ENCODE measurements around the gene PHB1.
A peak's percentile ranks its signal among the peaks of the same experiment; 100 is the strongest.

PHB1 gene

GRCh38 chr17:49403514-49404289 lies 11.0 kb downstream of the PHB1 start:
- no peak for DNase-seq

GRCh38 chr17:49402706-49403105 lies 12.0 kb downstream of the PHB1 start:
- DNase-seq, result no peak

DNA sequence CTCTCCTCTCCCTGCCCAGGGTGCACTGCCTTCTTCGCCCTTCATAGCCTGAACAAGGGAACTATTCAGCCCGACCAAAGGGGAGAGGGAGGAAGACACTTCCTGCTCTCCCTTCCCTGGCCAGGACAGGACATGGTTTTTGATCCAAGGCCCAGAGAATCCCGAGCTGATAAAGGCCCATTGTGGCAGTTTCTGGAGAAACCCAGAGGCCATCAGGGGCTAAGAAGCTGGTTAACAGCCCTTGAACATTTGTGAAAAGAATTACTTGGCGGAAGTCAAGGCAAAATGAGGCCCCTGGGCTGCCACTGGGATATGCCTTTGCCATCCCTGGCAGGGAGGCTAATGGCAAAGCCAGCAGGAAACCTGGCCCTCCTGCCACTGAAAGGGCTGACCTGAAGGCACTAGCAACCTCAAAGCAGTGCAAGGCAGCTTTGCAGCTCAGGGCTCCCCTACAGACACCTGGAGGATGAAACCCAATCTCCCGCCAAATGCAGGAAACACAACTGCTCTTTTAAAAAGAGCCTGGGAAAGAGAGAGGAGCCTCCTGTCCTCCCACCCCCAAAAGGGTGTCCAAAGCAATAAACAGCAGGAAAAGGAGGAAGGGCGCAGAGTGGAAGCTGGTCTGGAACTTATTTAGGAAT lies 12.6 kb downstream of the PHB1 start:
- no peak for DNase-seq

GRCh38 chr17:49399995-49400394 lies 14.7 kb downstream of the PHB1 start:
- no peak for DNase-seq

DNA sequence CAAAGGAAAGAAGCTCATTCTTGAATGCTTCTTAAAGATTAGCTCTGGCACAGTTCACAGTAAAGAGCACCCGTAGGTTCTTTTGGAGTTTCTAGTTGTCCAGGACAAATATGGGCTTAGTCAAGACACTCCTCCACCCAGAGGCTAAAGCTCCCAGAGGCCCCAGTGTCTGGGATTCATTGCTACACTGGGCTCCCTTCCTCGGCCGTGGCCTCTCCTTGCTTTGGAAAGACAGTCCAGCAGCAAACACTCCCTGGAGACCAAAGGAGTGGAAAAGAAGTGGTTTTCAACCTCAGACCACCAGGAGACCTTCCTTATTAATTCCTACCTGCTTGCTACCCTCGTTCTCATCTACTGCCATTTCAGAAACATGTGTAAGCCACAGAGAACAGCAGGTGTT lies 17.1 kb downstream of the PHB1 start:
- no peak for DNase-seq

DNA sequence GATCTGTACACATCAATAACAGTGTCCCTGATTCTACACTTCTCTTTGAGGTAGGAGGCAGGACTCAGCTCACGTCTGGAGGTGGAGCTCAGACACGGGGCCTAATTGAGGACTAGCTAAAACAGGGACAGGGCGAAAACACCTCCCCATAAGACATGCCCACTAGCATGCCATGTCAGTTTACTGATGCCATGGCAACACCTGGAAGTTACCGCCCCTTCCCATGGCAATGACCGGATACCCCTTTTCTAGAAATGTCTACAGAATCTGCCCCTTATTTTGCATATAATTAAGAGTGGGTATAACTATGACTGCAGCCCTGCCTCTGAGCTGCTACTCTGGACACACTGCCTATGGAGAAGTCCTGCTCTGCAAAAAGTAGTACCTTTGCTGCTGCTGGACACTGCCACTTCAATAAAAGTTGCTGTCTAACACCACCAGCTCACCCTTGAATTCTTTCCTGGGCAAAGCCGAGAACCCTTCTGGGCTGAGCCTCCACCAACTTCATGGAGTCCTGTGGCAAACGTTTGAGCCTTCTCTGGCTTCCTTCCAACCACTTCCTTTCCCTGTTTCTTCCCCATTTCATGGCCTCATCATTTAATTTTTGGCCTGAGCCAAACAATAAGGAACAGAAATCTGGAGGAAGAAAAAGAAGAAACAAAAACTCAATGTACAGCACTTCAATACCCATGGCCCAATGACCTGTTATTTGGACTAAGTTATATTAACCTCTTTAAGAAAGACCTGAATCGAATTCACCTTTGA lies 21.0 kb downstream of the PHB1 start:
- peak; percentile 59 for DNase-seq

DNA sequence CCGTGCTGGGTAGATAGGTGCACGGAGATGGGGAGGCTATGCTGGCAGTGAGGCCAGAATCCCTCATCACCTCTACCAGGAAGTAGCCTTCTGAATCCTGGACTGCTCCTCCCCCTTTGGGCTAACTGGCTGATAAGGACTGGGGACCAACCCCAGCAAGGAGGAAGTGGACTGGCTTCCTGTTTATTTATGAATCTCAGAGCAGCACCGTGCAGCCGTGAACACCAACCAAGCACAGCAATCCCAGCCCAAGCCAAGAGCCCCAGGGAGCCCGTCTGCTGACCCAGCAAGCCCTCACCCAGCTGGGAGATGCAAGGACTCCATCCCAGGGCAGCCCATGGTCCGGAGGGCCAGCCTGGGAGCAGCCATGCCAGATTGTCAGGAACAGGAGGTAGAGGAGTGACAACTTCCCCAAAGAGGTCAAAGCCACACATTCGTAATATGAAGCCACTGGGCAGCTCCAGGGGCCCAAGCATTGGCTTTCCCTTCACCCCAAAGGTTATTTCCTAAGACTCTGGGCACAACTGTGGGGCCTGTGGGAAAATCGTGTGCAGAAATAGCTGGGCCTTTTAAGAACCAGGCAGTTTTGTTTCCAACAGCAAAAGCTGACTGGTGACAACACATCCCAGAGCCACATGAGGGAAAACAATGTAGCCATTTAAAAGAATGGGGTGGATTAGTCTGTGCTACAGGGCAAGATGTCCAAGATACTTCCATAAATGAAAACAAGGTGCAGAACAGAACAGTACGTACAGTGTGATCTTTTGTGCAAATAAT lies 23.9 kb downstream of the PHB1 start:
- peak; percentile 79 for DNase-seq

DNA sequence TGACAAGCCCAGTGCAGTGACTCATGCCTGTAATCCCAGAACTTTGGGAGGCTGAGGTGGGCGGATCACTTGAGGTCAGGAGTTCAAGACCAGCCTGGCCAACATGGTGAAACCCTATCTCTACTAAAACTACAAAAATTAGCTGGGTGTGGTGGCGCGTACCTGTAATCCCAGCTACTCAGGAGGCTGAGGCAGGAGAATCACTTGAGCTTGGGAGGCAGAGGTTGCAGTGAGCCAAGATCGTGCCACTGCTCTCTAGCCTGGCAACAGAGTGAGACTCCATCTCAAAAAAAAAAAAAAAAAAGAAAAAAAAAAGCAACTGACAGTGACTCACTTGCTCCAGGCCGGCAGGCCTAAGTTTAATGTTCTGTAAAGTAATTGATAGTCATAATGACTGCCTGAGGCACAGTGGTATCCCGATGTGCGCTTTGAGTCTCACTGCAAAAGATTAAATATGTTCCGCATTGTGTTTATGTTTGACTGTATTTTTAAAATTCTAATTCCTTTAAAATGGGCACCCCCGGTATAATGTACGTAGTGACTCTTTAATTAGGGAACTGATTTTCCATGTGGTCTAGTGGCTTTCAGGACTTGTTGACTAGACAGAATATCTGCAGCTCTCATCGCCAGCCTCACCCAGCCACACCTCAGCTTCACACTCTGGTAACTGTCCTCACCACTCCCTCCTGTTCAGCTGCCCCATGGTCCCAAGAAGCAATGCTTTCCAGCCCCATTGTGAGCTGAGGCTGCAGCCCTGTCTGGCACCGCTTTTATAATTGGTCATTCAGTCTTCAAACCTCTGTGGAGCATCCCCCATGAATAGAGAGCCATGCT lies 25.0 kb downstream of the PHB1 start:
- peak; percentile 25 for DNase-seq

GRCh38 chr17:49388692-49389513 lies 25.8 kb downstream of the PHB1 start:
- DNase-seq, result no peak

GRCh38 chr17:49388290-49388640 lies 26.4 kb downstream of the PHB1 start:
- DNase-seq, result no peak

DNA sequence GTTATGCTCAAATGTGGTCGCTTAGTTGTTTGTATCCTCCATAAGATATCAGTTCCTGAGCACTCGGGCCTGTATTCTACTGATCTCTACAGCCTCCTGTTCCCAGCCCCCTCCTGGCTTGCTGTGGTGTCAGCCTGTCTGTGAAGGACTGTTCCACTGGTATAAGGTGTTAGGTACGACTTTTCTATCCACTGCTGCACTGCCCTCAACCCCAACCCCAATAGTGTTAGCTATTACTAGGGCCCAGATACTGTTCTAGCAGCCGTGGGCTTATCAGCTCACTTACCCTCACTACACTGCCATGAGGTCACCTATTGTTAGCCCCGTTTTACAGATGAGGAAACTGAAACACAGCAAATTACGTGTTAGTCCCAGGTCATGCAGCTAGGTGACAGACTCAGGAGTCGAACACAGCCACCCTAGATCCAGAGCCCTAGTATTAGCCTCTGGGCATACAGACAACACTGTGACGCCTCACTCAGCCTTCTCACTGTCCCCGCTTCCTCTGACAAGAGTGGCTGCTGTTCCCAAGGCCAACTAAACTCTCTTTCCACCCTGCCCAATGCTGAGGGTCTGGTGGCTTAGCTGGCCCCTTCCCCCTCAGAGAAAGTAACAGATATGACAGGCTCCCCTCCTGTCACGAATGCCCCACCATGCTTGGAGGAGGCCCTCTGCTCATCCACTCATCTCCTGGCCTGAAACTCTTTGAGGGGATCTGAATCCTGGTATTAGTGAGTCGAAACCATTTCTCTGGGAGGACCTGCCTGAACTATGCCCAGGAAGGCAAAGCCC lies 27.0 kb downstream of the PHB1 start:
- DNase-seq, result no peak

- DNase-seq, result no peak
These were observed 28.3 kb downstream of the PHB1 start for GRCh38 chr17:49386373-49386772.

DNA sequence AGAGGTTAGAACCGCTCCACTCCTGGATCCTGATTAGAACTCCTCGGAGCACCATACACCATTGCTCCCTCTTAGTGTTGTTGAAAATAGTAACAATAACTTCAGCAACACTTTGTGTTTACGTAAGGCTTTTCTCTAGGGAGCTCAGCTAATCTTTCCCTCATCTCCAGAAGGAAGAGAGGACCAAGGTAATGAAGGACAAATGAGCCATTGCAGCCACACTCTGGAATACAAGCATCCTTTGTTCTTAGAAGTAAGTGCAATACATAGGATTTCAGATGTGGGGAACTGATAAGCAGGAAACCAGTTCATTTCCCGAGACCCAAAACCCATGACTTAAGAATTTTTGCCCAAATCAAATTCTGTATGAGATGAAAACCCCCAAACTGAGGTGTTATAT lies 29.7 kb downstream of the PHB1 start:
- DNase-seq, result no peak

- no peak for DNase-seq
These were observed 31.6 kb downstream of the PHB1 start for GRCh38 chr17:49383060-49383459.

- no peak for DNase-seq
These were observed 32.1 kb downstream of the PHB1 start for GRCh38 chr17:49382556-49382955.

- DNase-seq, result no peak
These were observed 32.9 kb downstream of the PHB1 start for GRCh38 chr17:49381793-49382192.

DNA sequence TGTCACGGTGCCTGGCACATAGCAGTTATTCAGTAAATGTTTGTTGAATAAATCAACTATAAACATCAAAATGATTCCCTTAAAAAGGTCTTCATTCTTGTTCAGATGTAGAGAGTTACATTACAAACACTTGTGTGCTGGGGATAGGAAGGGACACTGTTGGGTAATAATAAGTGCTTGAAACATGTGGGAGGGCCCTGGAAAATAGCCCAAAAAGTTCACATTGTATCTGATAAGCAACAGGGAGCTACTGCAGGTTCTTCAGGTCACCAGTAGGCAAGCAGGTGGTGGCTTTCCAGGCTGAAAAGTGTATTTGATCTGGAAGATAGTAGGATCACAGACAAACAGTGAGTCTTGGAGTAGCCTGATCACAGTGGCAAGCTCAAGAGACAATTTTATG lies 33.6 kb downstream of the PHB1 start:
- no peak for DNase-seq

DNA sequence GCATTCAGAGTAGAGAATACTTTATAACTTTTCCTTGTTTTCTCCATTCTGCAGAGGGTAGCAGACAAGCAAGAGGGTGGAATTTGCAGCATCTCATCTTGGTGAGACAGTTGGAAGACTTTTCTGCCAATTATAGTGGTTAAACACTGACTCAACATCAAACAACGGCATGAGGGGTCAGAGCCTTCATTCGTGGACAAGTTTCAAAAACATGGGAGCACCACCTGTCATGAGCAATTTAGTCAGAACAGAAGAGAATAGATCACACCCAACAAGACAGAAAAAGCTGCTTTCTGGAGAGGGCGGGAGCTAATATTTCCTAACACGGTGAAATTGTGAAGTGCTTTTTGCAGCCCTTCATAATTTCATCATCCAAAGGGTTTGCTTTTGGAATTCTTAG lies 34.8 kb downstream of the PHB1 start:
- peak; percentile 20 for DNase-seq

DNA sequence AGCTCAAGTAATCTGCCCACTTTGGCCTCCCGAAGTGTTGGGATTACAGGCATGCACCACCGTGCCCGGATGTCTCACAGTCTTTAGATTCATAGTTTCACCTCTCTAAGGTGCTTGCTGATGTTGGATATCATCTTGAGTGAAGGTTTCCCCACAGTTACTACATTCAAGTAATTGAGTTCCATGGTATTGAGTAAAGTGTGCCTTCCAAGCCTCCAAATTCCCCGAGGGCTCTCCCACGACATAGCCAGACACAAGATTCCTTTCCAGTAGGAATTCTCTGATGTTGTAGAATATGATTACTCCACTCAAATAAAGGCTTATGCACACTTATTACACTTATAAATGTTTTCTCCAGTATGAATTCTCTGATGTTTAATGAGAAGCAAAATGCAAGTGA lies 36.4 kb downstream of the PHB1 start:
- DNase-seq, result no peak

DNA sequence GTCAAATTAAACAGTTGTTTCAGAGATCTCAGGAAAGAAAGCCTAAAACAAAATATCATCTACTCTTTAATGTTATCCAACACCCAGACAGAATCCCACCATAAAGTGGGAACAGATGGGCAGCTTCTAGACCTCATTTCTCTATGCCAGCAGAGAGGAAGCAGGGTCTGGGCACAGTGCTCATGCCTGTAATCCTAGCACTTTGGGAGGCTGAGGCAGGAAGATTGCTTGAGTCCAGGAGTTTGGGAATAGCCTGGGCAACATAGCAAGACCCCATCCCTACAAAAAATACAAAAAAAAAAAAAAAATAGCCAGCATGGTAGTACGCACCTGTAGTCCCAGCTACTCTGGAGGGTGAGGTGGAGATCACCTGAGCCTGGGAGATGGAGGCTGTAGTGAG lies 39.1 kb downstream of the PHB1 start:
- no peak for DNase-seq

DNA sequence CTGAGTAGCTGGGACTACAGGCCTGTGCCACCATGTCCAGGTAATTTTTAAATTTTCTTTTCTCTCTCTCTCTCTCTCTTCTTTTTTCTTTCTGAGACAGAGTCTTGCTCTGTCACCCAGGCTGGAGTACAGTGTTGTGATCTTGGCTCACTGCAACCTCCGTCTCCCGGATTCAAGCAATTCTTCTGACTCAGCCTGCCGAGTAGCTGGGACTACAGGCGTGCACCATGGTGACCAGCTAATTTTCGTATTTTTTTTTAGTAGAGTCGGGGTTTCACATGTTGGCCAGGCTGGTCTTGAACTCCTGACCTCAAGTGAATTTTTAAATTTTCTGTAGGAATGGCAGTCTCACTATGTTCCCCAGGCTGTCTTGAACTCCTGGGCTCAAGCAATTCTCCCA lies 41.6 kb downstream of the PHB1 start:
- no peak for DNase-seq
